Measurements from ENCODE around the gene BANF1. TPM values are rescaled to one million over a fixed set of nuclear protein-coding genes. Genes with fewer than 3 reads are reported as not detected.

Gene BANF1
- total and polyA plus RNA-seq, 9 of the 15 experiments (the other 6 are each of a cell fraction or from before 2014, with no cell fraction given) = 108 to 651 (median 263) TPM

GRCh38 chr11:66015454-66015881, 13.2 kb downstream of the BANF1 start:
- no peak overlapping the region for H3K4me2 ChIP-seq (ENCODE audit: insufficient read depth, low read length)
- no peaks in the 10 kb centered on the region for H3K36me3 ChIP-seq (ENCODE audit: control insufficient read depth, insufficient read depth, low read length)
- no peaks in the 10 kb centered on the region for H3K9me3 ChIP-seq (replicated peaks; ENCODE audit: control insufficient read depth, insufficient read depth, low read depth, low read length)
- in situ Hi-C loops (cut with MboI) = no loop called here
- H3K9ac ChIP-seq (ENCODE audit: insufficient read depth in 1 of 2, low read depth in 2 of 2, low read length in 2 of 2) = peak overlapping the region in 1 of 2 experiments; percentile 50; a peak in 2 of 4 replicates
- FAIRE-seq (no peak), DNase-seq (ENCODE audit: extremely low read depth in 1 of 4, low spot score in 3 of 4) (no peak), ATAC-seq (no peak)
- no peaks in the 10 kb centered on the region for H4K20me1 ChIP-seq (replicated peaks; ENCODE audit: control insufficient read depth, insufficient read depth, low read length)
- no peaks in the 10 kb centered on the region for H3K27me3 ChIP-seq (ENCODE audit: control insufficient read depth in 2 of 2, insufficient read depth in 2 of 2, low read length in 2 of 2)
- peaks cover 29 to 68% of the 10 kb centered on the region in 2 experiments for H3K4me1 ChIP-seq (replicated peaks in 1 of 2; ENCODE audit: control insufficient read depth in 2 of 2, insufficient read depth in 2 of 2, low read length in 2 of 2)
- H3K27ac ChIP-seq (ENCODE audit: extremely low read depth, low read depth, low read length) = no peak overlapping the region
- H3K79me2 ChIP-seq (ENCODE audit: control insufficient read depth, insufficient read depth, low read length) = no peaks in the 10 kb centered on the region
- intact Hi-C loops (cut with micrococcal nuclease) = no loop called here
- peaks cover 5% of the 10 kb centered on the region for H3K9me1 ChIP-seq (ENCODE audit: control insufficient read depth, insufficient read depth, low read length)
- no peak for TF ChIP-seq ZNF324 (CRISPR knock-in tag; IDR thresholded peaks at IDR 0.05)
- no peak for TF ChIP-seq HNRNPUL1 (IDR thresholded peaks at IDR 0.05; ENCODE audit: low read length)
- no peak for TF ChIP-seq HMGN3 (IDR thresholded peaks at IDR 0.05; ENCODE audit: borderline replicate concordance, extremely low read depth, insufficient read length, low read depth, low read length)
- POLR2A ChIA-PET = interaction anchor here (1.6 kb wide), 1 partner anchor 10 kb away, joined by 4 read pairs; no protein-coding TSS in a partner anchor
- CTCF ChIA-PET (ENCODE audit: low intra/inter-chr PET ratio) = no interaction called here
- H3K4me3 ChIP-seq = no peak overlapping the region
- BruUV-seq (replicated peaks) = no TSS peak
- H2AFZ ChIP-seq (ENCODE audit: low read depth, low read length) = no peak overlapping the region
- WGBS (ENCODE audit: insufficient coverage, low coverage, missing lambda C conversion rate) = 87% methylated on average over 7 of the region's 7 CpGs

DNA sequence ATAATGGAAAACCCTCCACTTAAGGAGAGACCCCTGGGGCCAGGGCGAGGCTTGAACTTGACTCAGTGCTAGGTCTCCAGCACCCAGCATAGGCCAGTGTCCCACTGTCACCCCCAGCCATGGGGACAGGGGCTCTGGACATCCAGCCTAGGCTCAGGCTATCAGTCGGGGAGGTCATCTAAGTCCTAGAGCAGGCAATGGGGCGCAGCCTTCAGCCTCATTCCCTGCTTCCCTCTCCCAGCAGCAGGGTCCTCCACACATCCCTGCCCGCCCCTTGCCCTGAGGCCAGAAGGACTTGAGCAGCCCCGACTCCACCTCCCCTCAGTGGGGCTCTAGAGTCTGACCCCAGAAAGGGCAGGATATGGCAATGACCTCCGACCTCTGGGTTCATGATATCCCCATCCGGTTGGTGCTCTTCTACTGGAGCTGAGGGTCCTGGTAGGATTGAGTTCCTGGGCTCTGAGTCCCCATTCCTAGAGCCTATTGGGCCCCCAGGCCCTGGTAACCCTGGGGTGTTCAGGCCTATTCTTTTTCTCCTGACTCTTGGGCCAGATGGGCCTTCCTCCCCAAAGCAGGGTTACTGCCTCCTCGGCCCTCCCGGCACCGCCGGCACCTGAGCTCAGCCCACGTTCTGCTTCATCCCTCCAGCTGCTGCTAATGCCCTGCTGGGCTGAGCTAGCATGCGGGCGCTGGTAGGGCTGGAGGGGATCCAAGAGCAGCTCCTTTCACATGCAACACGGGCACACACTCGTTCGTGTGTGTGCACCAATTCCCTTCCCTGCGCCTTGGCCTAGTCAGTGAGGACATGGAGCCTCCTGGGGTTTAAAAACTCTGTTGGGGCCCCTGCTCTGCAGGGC, 13.9 kb downstream of the BANF1 start:
- Histone ChIP-seq H3K27me3 (ENCODE audit: control insufficient read depth in 2 of 2, insufficient read depth in 2 of 2, low read length in 2 of 2) (no peaks in the 10 kb centered on the region), H4K20me1 (replicated peaks; ENCODE audit: control insufficient read depth, insufficient read depth, low read length) (no peaks in the 10 kb centered on the region), H3K9me3 (replicated peaks; ENCODE audit: control insufficient read depth, insufficient read depth, low read depth, low read length) (no peaks in the 10 kb centered on the region), H3K36me3 (ENCODE audit: control insufficient read depth, insufficient read depth, low read length) (no peaks in the 10 kb centered on the region), H2AFZ (ENCODE audit: low read depth, low read length) (no peak overlapping the region), H3K27ac (ENCODE audit: extremely low read depth, low read depth, low read length) (no peak overlapping the region), H3K9ac (ENCODE audit: insufficient read depth in 1 of 2, low read depth in 2 of 2, low read length in 2 of 2) (peak overlapping the region in 1 of 2 experiments; percentile 61; a peak in 2 of 4 replicates), H3K9me1 (ENCODE audit: control insufficient read depth, insufficient read depth, low read length) (peaks cover 5% of the 10 kb centered on the region), H3K79me2 (ENCODE audit: control insufficient read depth, insufficient read depth, low read length) (no peaks in the 10 kb centered on the region), H3K4me2 (ENCODE audit: insufficient read depth, low read length) (no peak overlapping the region), H3K4me1 (replicated peaks in 1 of 2; ENCODE audit: control insufficient read depth in 2 of 2, insufficient read depth in 2 of 2, low read length in 2 of 2) (peaks cover 29 to 75% of the 10 kb centered on the region in 2 experiments), H3K4me3 (no peak overlapping the region)
- CTCF ChIA-PET (ENCODE audit: low intra/inter-chr PET ratio) = no interaction called here
- 69% methylated on average over 18 of the region's 18 CpGs for WGBS (ENCODE audit: insufficient coverage, low coverage, missing lambda C conversion rate)
- DNase-seq (ENCODE audit: extremely low read depth in 1 of 4, low spot score in 3 of 4) (no peak), FAIRE-seq (no peak), ATAC-seq (no peak)
- in situ Hi-C loops (cut with MboI) = no loop called here
- POLR2A ChIA-PET = no interaction called here
- no peak for TF ChIP-seq NR2C2 (CRISPR knock-in tag; IDR thresholded peaks at IDR 0.05)
- TF ChIP-seq NR2C2 (tag; IDR thresholded peaks at IDR 0.05) = peak; percentile 29; the same call in 1 of the 2 replicates
- no peak for TF ChIP-seq PHB2 (IDR thresholded peaks at IDR 0.05; ENCODE audit: low read depth)
- TF ChIP-seq KLF13 (tag; IDR thresholded peaks at IDR 0.05; ENCODE audit: borderline replicate concordance, low read depth) = no peak
- no peak for TF ChIP-seq SREBF2 (CRISPR knock-in tag; IDR thresholded peaks at IDR 0.05)
- peak; percentile 55; the same call in 1 of the 2 replicates for TF ChIP-seq NR2C1 (IDR thresholded peaks at IDR 0.05)
- TF ChIP-seq NR2C1 (tag; IDR thresholded peaks at IDR 0.05) = peak; percentile 63
- intact Hi-C loops (cut with micrococcal nuclease) = no loop called here
- BruUV-seq (replicated peaks) = no TSS peak
